H9 (cell line): ENCODE measurements around the gene NFKB2. TPM values are rescaled to one million over a fixed set of nuclear protein-coding genes. Genes with fewer than 3 reads are reported as not detected.

Source experiments
- DNase-seq: peaks from one replicate; pipeline ENCODE4 v3.0.0-alpha.2; 2017
- H2AFZ ChIP-seq: one replicate; pipeline ENCODE4 v1.6.1; 2013; ENCODE audit warnings: mild to moderate bottlenecking, low read length, control low read depth, moderate library complexity
- H2AK5ac ChIP-seq: 2 replicates; pipeline ENCODE4 v1.6.1; 2013; ENCODE audit warnings: low read length, control low read depth, mixed read lengths; ENCODE audit not compliant: insufficient read length
- H2BK120ac ChIP-seq: one replicate; pipeline ENCODE4 v1.6.1; 2013; ENCODE audit warnings: low read depth, mild to moderate bottlenecking, low read length, control low read depth, inconsistent platforms; ENCODE audit not compliant: poor library complexity, severe bottlenecking
- H2BK12ac ChIP-seq: 2 replicates; pipeline ENCODE4 v1.6.1; 2013; ENCODE audit warnings: low read length, control low read depth, mixed read lengths, low read depth; ENCODE audit not compliant: insufficient read length
- H2BK15ac ChIP-seq: 2 replicates; pipeline ENCODE4 v1.6.1; 2013; ENCODE audit warnings: low read depth, low read length, control low read depth
- H2BK20ac ChIP-seq: one replicate; pipeline ENCODE4 v1.6.1; 2013; ENCODE audit warnings: low read depth, mild to moderate bottlenecking, low read length, control low read depth, inconsistent platforms; ENCODE audit not compliant: poor library complexity, severe bottlenecking
- H2BK5ac ChIP-seq: 2 replicates; pipeline ENCODE4 v1.6.1; 2013; ENCODE audit warnings: low read length, control low read depth, mixed read lengths; ENCODE audit not compliant: insufficient read length
- H3K14ac ChIP-seq: 2 replicates; pipeline ENCODE4 v1.6.1; 2013; ENCODE audit warnings: low read length, control low read depth; ENCODE audit not compliant: insufficient read depth
- H3K18ac ChIP-seq: 2 replicates; pipeline ENCODE4 v1.6.1; 2013; ENCODE audit warnings: low read depth, mild to moderate bottlenecking, mixed read lengths, low read length, control low read depth; ENCODE audit not compliant: insufficient read length
- H3K23ac ChIP-seq: 2 replicates; pipeline ENCODE4 v1.6.1; 2013; ENCODE audit warnings: low read length, control low read depth, mixed read lengths, low read depth; ENCODE audit not compliant: insufficient read length
- H3K23me2 ChIP-seq: 2 replicates; pipeline ENCODE4 v1.6.1; 2013; ENCODE audit warnings: low read depth, mild to moderate bottlenecking, mixed read lengths, low read length, control low read depth; ENCODE audit not compliant: insufficient read length, poor library complexity, severe bottlenecking
- H3K27ac ChIP-seq: 2 replicates; pipeline ENCODE4 v1.5.1; 2013; ENCODE audit warnings: low read length, control low read depth, mixed read lengths, low read depth; ENCODE audit not compliant: insufficient read length
- H3K27me3 ChIP-seq: 2 replicates; pipeline ENCODE4 v1.6.1; 2013; ENCODE audit warnings: low read length, control low read depth, inconsistent platforms; ENCODE audit not compliant: insufficient read depth
- H3K4ac ChIP-seq: 2 replicates; pipeline ENCODE4 v1.6.1; 2013; ENCODE audit warnings: low read depth, mild to moderate bottlenecking, control low read depth, inconsistent platforms, low read length, moderate library complexity
- H3K4me1 ChIP-seq: 2 replicates; pipeline ENCODE4 v1.6.1; 2013; ENCODE audit warnings: low read length, control low read depth, inconsistent platforms; ENCODE audit not compliant: insufficient read depth
- H3K4me2 ChIP-seq: 2 replicates; pipeline ENCODE4 v1.6.1; 2013; ENCODE audit warnings: low read length, control low read depth, mixed read lengths; ENCODE audit not compliant: insufficient read length, insufficient read depth
- H3K56ac ChIP-seq: 2 replicates; pipeline ENCODE4 v1.6.1; 2013; ENCODE audit warnings: low read depth, mild to moderate bottlenecking, mixed read lengths, low read length, control low read depth; ENCODE audit not compliant: insufficient read length
- H3K79me1 ChIP-seq: 2 replicates; pipeline ENCODE4 v1.6.1; 2013; ENCODE audit warnings: low read depth, mild to moderate bottlenecking, moderate library complexity, low read length, control low read depth, inconsistent platforms; ENCODE audit not compliant: insufficient read depth, poor library complexity, severe bottlenecking
- H3K79me2 ChIP-seq: 2 replicates; pipeline ENCODE4 v1.6.1; 2013; ENCODE audit warnings: low read length, control low read depth, inconsistent platforms; ENCODE audit not compliant: insufficient read depth
- H3K9ac ChIP-seq: 2 replicates; pipeline ENCODE4 v1.6.1; 2013; ENCODE audit warnings: low read length, control low read depth, mixed read lengths; ENCODE audit not compliant: insufficient read length; ENCODE audit errors: extremely low read depth
- H3K9me3 ChIP-seq: one replicate; pipeline ENCODE4 v1.6.1; 2013; ENCODE audit warnings: low read depth, low read length, inconsistent platforms; ENCODE audit not compliant: control insufficient read depth
- H3T11ph ChIP-seq: one replicate; pipeline ENCODE4 v1.6.1; 2013; ENCODE audit warnings: mild to moderate bottlenecking, low read length, control low read depth, inconsistent platforms
- H4K20me1 ChIP-seq: one replicate; pipeline ENCODE4 v1.6.1; 2013; ENCODE audit not compliant: control insufficient read depth, insufficient read length, insufficient read depth
- H4K5ac ChIP-seq: 2 replicates; pipeline ENCODE4 v1.6.1; 2013; ENCODE audit warnings: low read depth, mild to moderate bottlenecking, mixed read lengths, low read length, control low read depth; ENCODE audit not compliant: insufficient read length
- H4K8ac ChIP-seq: replicated peaks from 2 replicates; pipeline ENCODE4 v1.6.1; 2013; ENCODE audit warnings: low read length, control low read depth, mixed read lengths, low read depth; ENCODE audit not compliant: insufficient read length
- H4K91ac ChIP-seq: 2 replicates; pipeline ENCODE4 v1.6.1; 2013; ENCODE audit warnings: low read depth, mild to moderate bottlenecking, moderate library complexity, mixed read lengths, low read length, control low read depth; ENCODE audit not compliant: insufficient read length
- H3K27ac Mint-ChIP-seq, 3 experiments: 2 replicates in 2 of 3; 3 replicates in 1 of 3; pipeline ENCODE4 v1.8.0; 2020 to 2021; ENCODE audit warnings: mixed read lengths in 3 of 3, mild to moderate bottlenecking in 1 of 3, moderate library complexity in 1 of 3
- H3K27me3 Mint-ChIP-seq: 2 replicates; pipeline ENCODE4 v1.8.0; 2021; ENCODE audit warnings: low read depth, mild to moderate bottlenecking, moderate library complexity, mixed read lengths
- H3K36me3 Mint-ChIP-seq, 3 experiments: 2 replicates in 2 of 3; 3 replicates in 1 of 3; pipeline ENCODE4 v1.8.0; 2020 to 2021; ENCODE audit warnings: low read depth in 3 of 3, mixed read lengths in 3 of 3; ENCODE audit not compliant: insufficient read depth in 1 of 3
- H3K4me1 Mint-ChIP-seq, 2 experiments: 2 replicates each; pipeline ENCODE4 v1.8.0; 2020; ENCODE audit warnings: mixed read lengths in 2 of 2
- H3K4me3 Mint-ChIP-seq, 2 experiments: 2 replicates in 1 of 2; 3 replicates in 1 of 2; pipeline ENCODE4 v1.8.0; 2020 to 2021; ENCODE audit warnings: mild to moderate bottlenecking in 2 of 2, mixed read lengths in 2 of 2, moderate library complexity in 1 of 2
- H3K9me3 Mint-ChIP-seq, 2 experiments: 2 replicates in 1 of 2; 3 replicates in 1 of 2; pipeline ENCODE4 v1.8.0; 2020; ENCODE audit warnings: mild to moderate bottlenecking in 2 of 2, mixed read lengths in 2 of 2, moderate library complexity in 1 of 2
- CTCF ChIP-seq: fragments of 200-600 bp; sonication (generic); conservative IDR thresholded peaks from 3 replicates; pipeline ENCODE4 v1.8.0; 2021; ENCODE audit warnings: antibody characterized with exemption, mild to moderate bottlenecking
- WGBS: extraction: QIAGEN DNeasy Blood & Tissue Kit; methylation state at CpG from one replicate; pipeline ENCODE4 v1.1.7; 2013; ENCODE audit warnings: missing lambda C conversion rate, low lambda C conversion rate, mixed read lengths; ENCODE audit not compliant: insufficient read length; ENCODE audit errors: extremely low coverage; 5-methylcytosine and 5-hydroxymethylcytosine counted together
- total RNA-seq: library from RNA; stranded (reverse); gene quantifications from 2 replicates; pipeline ENCODE4 v1.2.1, GENCODE V29; 2021

NFKB2 gene
- total RNA-seq, 1 experiment from 2014 or later = 23.7 TPM

GRCh38 chr10:102424916-102425315 is 29.4 kb downstream of the NFKB2 start:
- no peak for TF ChIP-seq CTCF
- Histone ChIP-seq H3K4me2 (no peak overlapping the region), H4K5ac (no peak overlapping the region), H4K91ac (no peak overlapping the region), H2BK15ac (no peak overlapping the region), H3K4ac (no peak overlapping the region), H3K4me1 (no peaks in the 10 kb centered on the region; the same call in 1 of the 2 replicates), H3K27ac (no peak overlapping the region), H3K79me1 (no peaks in the 10 kb centered on the region), H4K20me1 (no peaks in the 10 kb centered on the region), H3K23me2 (peaks cover 18% of the 10 kb centered on the region), H2BK5ac (no peak overlapping the region), H2BK12ac (no peak overlapping the region), H3T11ph (no peak overlapping the region), H3K23ac (no peak overlapping the region), H4K8ac (no peak overlapping the region), H3K27me3 (no peaks in the 10 kb centered on the region), H3K79me2 (no peaks in the 10 kb centered on the region), H3K56ac (no peak overlapping the region), H3K9ac (no peak overlapping the region), H2BK120ac (no peak overlapping the region), H3K9me3 (no peaks in the 10 kb centered on the region), H3K14ac (no peak overlapping the region), H2AFZ (no peak overlapping the region), H2AK5ac (no peak overlapping the region), H3K18ac (no peak overlapping the region), H2BK20ac (no peak overlapping the region)
- Mint-ChIP-seq H3K27ac (no peak overlapping the region), H3K9me3 (no peaks in the 10 kb centered on the region), H3K36me3 (peaks cover 6 to 17% (median 16%) of the 10 kb centered on the region in 3 experiments; a peak in 5 of 7 replicates), H3K27me3 (peaks cover 12% of the 10 kb centered on the region), H3K4me1 (peaks cover 4 to 13% of the 10 kb centered on the region in 2 experiments; a peak in 3 of 4 replicates), H3K4me3 (no peak overlapping the region)
- no CpG with 5 or more reads among the region's 6 CpGs for WGBS
- DNase-seq = no peak
